NCI-H146 treated with DMSO at 0.1 percent for 48 hours (cell line): ENCODE data around the gene NUDT9.

Experiments used
- DNase-seq: peaks from one replicate; lab custom pipeline; 2025; ENCODE audit not compliant: unreplicated experiment; lab: John Stamatoyannopoulos, UW

NUDT9 gene

DNA sequence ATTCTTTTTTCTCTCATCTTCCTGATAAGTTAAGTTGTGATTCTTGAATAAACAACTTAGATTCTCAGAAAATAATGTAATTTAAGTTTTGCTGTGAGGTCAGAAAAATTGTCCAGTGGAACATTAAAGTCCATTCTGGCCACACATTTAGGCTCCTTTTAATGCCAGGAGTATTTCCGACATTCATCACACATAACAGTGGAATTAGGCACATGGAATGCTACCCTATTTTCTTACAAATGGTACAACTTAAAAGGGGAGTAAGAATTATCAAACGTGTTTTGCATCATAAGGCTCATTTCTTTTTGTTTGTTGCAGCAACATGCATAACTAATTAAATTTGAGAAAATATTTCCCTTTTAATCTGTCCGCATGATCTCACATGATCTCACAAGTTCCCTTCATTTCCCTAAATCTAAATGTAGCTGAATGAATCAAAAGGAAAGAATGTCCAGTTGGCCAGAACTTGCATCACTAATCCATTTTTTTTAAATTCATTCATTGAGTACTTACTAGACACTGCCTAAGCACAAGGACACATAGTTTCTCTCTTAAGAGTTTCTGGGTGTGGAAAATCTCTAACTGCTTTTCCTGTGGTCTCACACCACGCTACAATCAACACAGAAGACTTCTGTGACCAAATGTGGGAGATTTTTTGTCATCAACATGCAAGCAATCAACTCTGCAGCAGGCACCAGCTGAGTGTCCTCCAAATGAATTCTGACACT is 84.8 kb downstream of the NUDT9 start:
- DNase-seq, result no peak
